Measurements from ENCODE around the gene VPS13D. TPM values are rescaled to one million over a fixed set of nuclear protein-coding genes. Genes with fewer than 3 reads are reported as not detected.

Gene VPS13D
- total RNA-seq, 1 experiment from 2014 or later, result 6.8 TPM

DNA sequence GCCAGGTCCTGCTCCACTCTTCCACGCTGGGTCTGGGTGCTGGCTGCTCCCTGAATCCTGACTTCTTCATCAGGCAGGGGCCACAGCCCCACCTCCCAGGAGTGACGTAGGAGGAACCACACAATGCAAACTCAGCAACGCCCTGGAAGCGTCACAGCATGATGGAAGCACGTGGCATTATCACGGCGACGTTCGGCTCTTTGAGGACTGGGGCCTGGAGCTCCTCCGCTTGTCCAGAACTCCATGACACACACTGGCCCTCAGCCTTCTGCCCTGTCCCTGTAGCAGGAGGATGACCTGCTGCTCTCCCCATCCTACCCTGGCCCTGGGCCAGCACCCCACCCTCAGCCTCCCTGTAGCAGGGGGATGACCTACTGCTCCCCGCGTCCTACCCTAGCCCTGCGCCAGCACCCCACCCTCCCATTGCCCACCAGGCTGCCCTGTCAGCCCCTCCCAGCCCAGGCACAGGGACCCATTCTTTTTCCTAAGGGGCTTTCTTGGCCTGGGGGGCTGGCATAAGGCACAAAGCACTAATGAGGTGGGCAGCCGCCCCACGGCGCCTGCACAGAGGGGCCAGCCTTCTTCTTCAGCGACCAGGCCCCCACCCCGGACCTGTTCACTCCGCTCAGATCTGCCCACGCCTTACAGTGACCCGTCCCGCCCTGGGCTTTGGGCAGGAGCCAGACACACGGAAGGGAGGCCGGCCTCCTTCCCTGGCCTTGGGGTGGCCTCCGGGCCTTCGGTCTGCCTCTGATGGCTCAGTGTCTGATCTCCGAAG is 322.5 kb downstream of the VPS13D start:
- DNase-seq (ENCODE audit: low spot score), result no peak

DNA sequence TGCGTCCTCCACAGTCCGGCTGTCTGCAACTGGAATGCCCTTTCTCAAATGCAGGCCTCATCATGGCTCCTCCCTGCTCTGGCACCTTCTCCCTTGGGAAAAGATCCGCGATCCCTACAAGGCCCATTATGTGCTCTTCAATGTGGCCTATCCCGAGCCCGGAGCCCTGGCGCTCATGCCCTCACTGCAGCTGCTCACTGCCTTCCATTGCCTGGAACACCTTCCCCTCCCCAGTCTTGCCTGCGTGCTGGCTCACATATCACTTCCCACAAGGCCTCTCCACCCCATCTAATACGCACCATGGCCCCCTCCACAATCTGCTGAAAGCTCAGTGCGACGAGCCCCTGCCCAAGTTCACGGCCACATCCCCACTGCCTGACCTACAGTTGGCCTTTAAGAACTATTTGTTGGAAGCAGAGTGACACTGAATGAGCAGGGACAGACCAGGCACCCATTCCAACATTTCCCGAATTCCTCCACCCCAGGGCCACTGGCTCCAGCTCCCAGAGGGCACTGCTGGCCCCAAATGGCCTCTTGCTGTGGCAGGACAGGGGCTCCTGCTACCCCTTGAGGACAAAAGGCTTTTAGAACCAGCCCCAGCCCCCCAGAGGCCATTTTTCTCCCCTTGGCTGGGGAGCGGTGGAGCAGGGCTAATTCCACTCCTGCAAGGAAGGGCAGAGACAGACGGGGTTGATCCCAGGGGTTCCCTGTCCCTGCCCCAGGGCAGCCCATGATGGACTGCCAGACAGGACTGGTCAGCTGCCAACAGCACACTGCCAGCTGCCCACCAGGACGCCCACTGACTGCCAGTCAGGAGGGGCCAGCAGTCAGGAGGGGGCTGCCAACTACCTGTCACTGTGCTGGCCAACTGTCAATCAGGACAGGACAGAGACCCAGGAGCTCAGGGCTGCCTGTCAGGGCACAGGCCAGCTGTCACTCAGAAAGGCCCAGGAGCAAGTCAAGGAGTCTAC is 323.4 kb downstream of the VPS13D start:
- DNase-seq (ENCODE audit: low spot score), result no peak

- no peak for DNase-seq (ENCODE audit: low spot score)
These were observed 324.1 kb downstream of the VPS13D start for GRCh38 chr1:12553963-12554362.

GRCh38 chr1:12554521-12555305 is 324.9 kb downstream of the VPS13D start:
- DNase-seq (ENCODE audit: low spot score), result no peak

- no peak for DNase-seq (ENCODE audit: low spot score)
These were observed 325.9 kb downstream of the VPS13D start for GRCh38 chr1:12555411-12556367.

- DNase-seq (ENCODE audit: low spot score), result peak; percentile 48
These were observed 326.6 kb downstream of the VPS13D start for GRCh38 chr1:12556368-12556930.

- no peak for DNase-seq (ENCODE audit: low spot score)
These were observed 327.4 kb downstream of the VPS13D start for GRCh38 chr1:12556957-12557935.

- DNase-seq (ENCODE audit: low spot score), result no peak
These were observed 331.3 kb downstream of the VPS13D start for GRCh38 chr1:12561121-12561520.

Other genes with a start within 250 kb of the VPS13D start
- 51.1 and 52.2 TPM in 2 replicates for gene MFN2, start 249.6 kb upstream of the VPS13D start, total RNA-seq (2014; rRNA removed; shearing (Covaris generic))
- 22.8 and 41.6 TPM in 2 replicates for gene MIIP, start 210.5 kb upstream of the VPS13D start, total RNA-seq (2014; rRNA removed; shearing (Covaris generic))
- 0.38 TPM in 1 of 2 replicates, not detected in the other for gene TNFRSF8, start 166.7 kb upstream of the VPS13D start, total RNA-seq (2014; rRNA removed; shearing (Covaris generic))
- gene TNFRSF1B, start 63.0 kb upstream of the VPS13D start, total RNA-seq (2014; rRNA removed; shearing (Covaris generic)), result not detected in 2 replicates

All from A172 (cell line).